T-cell (primary cell): ENCODE measurements around the gene SH3RF3. TPM values are rescaled to one million over a fixed set of nuclear protein-coding genes. Genes with fewer than 3 reads are reported as not detected.
A peak's percentile ranks its signal among the peaks of the same experiment; 100 is the strongest.

Experiments used
- ATAC-seq, 4 experiments: fragments of 200-7000 bp in 3 of 4; fragments of 150-1000 bp in 1 of 4; cut with Tn5 transposase; replicated peaks in 1 of 4; 1 replicate in 3 of 4; 2 replicates in 1 of 4; pipeline ENCODE4 v1.10.0; 2021; ENCODE audit warnings: moderate library complexity in 3 of 4, mild to moderate bottlenecking in 2 of 4, moderate number of reproducible peaks in 1 of 4
- CTCF ChIA-PET, 2 donors: fragments of 300-600 bp; sonication (Branson Sonifier 250); formaldehyde crosslinking; loops; one replicate each; lab custom pipeline; 2022; ENCODE audit warnings: antibody characterized with exemption in 2 of 2; lab: Charles Lee
- POLR2A ChIA-PET, 2 donors: fragments of 300-600 bp; sonication (Branson Sonifier 250); formaldehyde crosslinking; loops; one replicate each; lab custom pipeline; 2022; ENCODE audit warnings: antibody characterized with exemption in 2 of 2; lab: Charles Lee
- DNase-seq, 35 experiments: peaks; one replicate each; pipeline versions ENCODE4 v3.0.0 to v3.0.0-alpha.2; 2013 to 2023
- H3K27ac ChIP-seq: one replicate; pipeline ENCODE4 v1.5.1; 2013; ENCODE audit warnings: low read length
- H3K27me3 ChIP-seq, 2 experiments: replicated peaks in 1 of 2; 1 replicate in 1 of 2; 2 replicates in 1 of 2; pipeline versions ENCODE4 v1.6.1 to v1.7.0; 2013; ENCODE audit warnings: low read length in 1 of 2, mixed read lengths in 1 of 2; ENCODE audit not compliant: control insufficient read depth in 2 of 2, insufficient read depth in 2 of 2; ENCODE audit errors: extremely low read depth in 1 of 2
- H3K36me3 ChIP-seq, 2 donors: 1 replicate in 1 of 2; 2 replicates in 1 of 2; pipeline versions ENCODE4 v1.6.1 to v1.7.0; 2013; ENCODE audit warnings: low read length in 1 of 2; ENCODE audit not compliant: control insufficient read depth in 2 of 2, insufficient read depth in 1 of 2; ENCODE audit errors: extremely low read depth in 1 of 2
- H3K4me1 ChIP-seq, 2 experiments: 1 replicate in 1 of 2; 2 replicates in 1 of 2; pipeline versions ENCODE4 v1.6.1 to v1.7.0; 2013; ENCODE audit warnings: low read length in 2 of 2, mixed read lengths in 1 of 2; ENCODE audit not compliant: insufficient read depth in 2 of 2, control insufficient read depth in 1 of 2; ENCODE audit errors: extremely low read depth in 1 of 2
- H3K4me3 ChIP-seq, 2 donors: 1 replicate in 1 of 2; 2 replicates in 1 of 2; pipeline versions ENCODE4 v1.5.1 to v1.7.0; 2013; ENCODE audit warnings: mild to moderate bottlenecking in 2 of 2, low read length in 1 of 2, moderate library complexity in 1 of 2; ENCODE audit not compliant: control insufficient read depth in 1 of 2; ENCODE audit errors: extremely low read depth in 1 of 2
- H3K9me3 ChIP-seq: 2 replicates; pipeline ENCODE4 v1.7.0; 2013
- H3K27ac Mint-ChIP-seq, 2 donors: one replicate each; pipeline ENCODE4 v1.8.0; 2020 to 2021; ENCODE audit warnings: mild to moderate bottlenecking in 2 of 2, mixed read lengths in 2 of 2
- H3K27me3 Mint-ChIP-seq, 2 donors: one replicate each; pipeline ENCODE4 v1.8.0; 2021 to 2022; ENCODE audit warnings: mixed read lengths in 2 of 2
- H3K36me3 Mint-ChIP-seq: one replicate; pipeline ENCODE4 v1.8.0; 2021; ENCODE audit warnings: mixed read lengths
- H3K4me1 Mint-ChIP-seq, 3 donors: one replicate each; pipeline ENCODE4 v1.8.0; 2020 to 2022; ENCODE audit warnings: mixed read lengths in 3 of 3, mild to moderate bottlenecking in 1 of 3
- H3K4me3 Mint-ChIP-seq, 3 donors: one replicate each; pipeline ENCODE4 v1.8.0; 2020 to 2022; ENCODE audit warnings: mild to moderate bottlenecking in 3 of 3, mixed read lengths in 3 of 3, moderate library complexity in 3 of 3
- H3K9me3 Mint-ChIP-seq, 3 donors: one replicate each; pipeline ENCODE4 v1.8.0; 2020 to 2022; ENCODE audit warnings: mixed read lengths in 3 of 3
- WGBS: methylation state at CpG from one replicate; pipeline ENCODE4 v1.1.5; 2013; ENCODE audit warnings: missing lambda C conversion rate; ENCODE audit not compliant: insufficient coverage; 5-methylcytosine and 5-hydroxymethylcytosine counted together
- total RNA-seq, 35 experiments: library from RNA in 6 of 35; stranded (reverse) in 6 of 35; fragments of 120-200 nt in 1 of 35; gene quantifications; one replicate each; pipeline versions ENCODE4 v1.2.1 to v1.2.4 and lab custom pipeline; 2013 to 2026

Gene SH3RF3
- total RNA-seq, 5 donors from 2014 or later (not counting 1 experiment from before 2014, with no cell fraction given): 1.8 to 4.6 (median 3.6) TPM

DNA sequence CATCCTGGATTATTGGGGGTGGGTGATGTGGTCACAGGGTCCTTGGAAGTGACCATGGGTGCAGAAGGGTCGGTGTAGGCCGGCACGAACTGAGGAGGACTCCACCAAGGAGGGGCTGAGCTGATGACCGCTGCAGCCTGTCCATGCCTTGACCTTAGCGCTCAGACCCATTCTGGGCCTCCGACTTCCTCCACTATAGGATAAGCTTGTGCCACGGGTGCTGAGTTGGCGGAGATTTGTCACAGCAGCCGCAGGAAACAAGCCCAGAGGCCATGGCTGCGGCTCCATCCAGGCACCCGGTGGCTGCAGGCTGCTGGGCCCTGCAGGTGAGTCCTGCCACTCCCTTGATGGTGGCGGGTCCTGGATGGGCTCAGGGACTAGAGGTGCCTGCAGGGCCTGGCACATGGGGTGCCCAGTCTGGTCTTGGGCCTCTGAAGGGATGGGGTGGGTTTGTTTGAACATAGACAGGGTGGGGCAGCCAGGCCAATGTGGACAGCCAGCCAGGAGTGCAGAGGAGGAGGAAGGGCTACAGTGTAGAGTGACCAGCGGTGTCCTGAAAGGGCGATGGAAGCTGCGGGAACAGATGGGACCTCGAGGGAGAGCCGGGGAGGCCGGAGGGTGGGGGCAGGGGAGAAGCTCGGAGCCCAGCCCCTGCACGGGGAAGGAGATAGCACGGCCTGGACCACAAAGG lies 400.0 kb downstream of the SH3RF3 start:
- H3K27me3 ChIP-seq: peaks cover 0 to 31% of the 10 kb centered on the region in 2 experiments
- WGBS: 92% methylated on average over 20 of the region's 21 CpGs
- no peaks in the 10 kb centered on the region for H3K4me1 ChIP-seq
- H3K9me3 Mint-ChIP-seq: no peaks in the 10 kb centered on the region
- H3K9me3 ChIP-seq: no peaks in the 10 kb centered on the region
- no peaks in the 10 kb centered on the region for H3K36me3 Mint-ChIP-seq
- no peak overlapping the region for H3K4me3 ChIP-seq
- POLR2A ChIA-PET: interaction anchor here in 1 of 2 donors (0.5 kb wide), 1 partner anchor 9 kb away, joined by 3 read pairs; no protein-coding TSS in a partner anchor
- peaks cover 11 to 24% of the 10 kb centered on the region in 2 donors for H3K27me3 Mint-ChIP-seq
- H3K4me1 Mint-ChIP-seq: no peaks in the 10 kb centered on the region
- no peak for DNase-seq
- CTCF ChIA-PET: no interaction called here
- H3K36me3 ChIP-seq: no peaks in the 10 kb centered on the region
- no peak overlapping the region for H3K27ac Mint-ChIP-seq
- ATAC-seq: no peak
- H3K4me3 Mint-ChIP-seq: no peak overlapping the region
- H3K27ac ChIP-seq: no peak overlapping the region

- peaks cover 0 to 31% of the 10 kb centered on the region in 2 experiments for H3K27me3 ChIP-seq
- no peaks in the 10 kb centered on the region for H3K36me3 ChIP-seq
- H3K4me3 ChIP-seq: no peak overlapping the region
- no peak overlapping the region for H3K27ac ChIP-seq
- Mint-ChIP-seq H3K9me3 (no peaks in the 10 kb centered on the region), H3K4me3 (no peak overlapping the region), H3K4me1 (no peaks in the 10 kb centered on the region), H3K27ac (no peak overlapping the region), H3K36me3 (no peaks in the 10 kb centered on the region), H3K27me3 (peaks cover 11 to 24% of the 10 kb centered on the region in 2 donors)
- CTCF ChIA-PET: no interaction called here
- 81% methylated on average over 11 of the region's 16 CpGs for WGBS
- H3K4me1 ChIP-seq: no peaks in the 10 kb centered on the region
- H3K9me3 ChIP-seq: no peaks in the 10 kb centered on the region
- no peak for ATAC-seq
- POLR2A ChIA-PET: no interaction called here
- peak in 1 of 35 experiments; percentile 1 for DNase-seq
These were observed 400.8 kb downstream of the SH3RF3 start for GRCh38 chr2:109529532-109530449.

DNA sequence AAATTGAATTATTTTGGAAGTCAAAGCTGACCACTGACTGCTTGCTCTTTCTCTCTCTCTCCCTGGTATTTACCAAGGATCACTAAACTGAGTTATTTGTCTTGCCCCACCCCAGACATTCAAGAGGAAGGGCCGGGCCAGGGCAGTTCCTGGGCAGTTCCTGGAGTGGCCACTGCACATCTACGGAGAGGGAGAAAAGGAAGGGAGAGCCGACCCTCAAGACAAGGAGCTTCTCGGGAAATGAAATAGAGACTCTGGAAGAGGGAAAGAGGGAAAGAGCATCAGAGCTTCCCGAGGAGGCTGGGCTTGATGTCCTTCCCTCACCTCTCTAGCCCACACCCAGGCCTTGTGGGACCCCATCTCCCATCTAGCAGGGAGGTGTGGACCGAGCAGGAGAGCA lies 401.7 kb downstream of the SH3RF3 start:
- Histone ChIP-seq H3K36me3 (no peaks in the 10 kb centered on the region), H3K4me1 (no peaks in the 10 kb centered on the region), H3K9me3 (no peaks in the 10 kb centered on the region), H3K27me3 (peaks cover 0 to 31% of the 10 kb centered on the region in 2 experiments), H3K27ac (no peak overlapping the region), H3K4me3 (no peak overlapping the region)
- no peak for ATAC-seq
- H3K9me3 Mint-ChIP-seq: no peaks in the 10 kb centered on the region
- ChIA-PET CTCF (no interaction called here), POLR2A (no interaction called here)
- H3K27ac Mint-ChIP-seq: no peak overlapping the region
- H3K36me3 Mint-ChIP-seq: no peaks in the 10 kb centered on the region
- no peak for DNase-seq
- no peak overlapping the region for H3K4me3 Mint-ChIP-seq
- 63% methylated on average over 3 of the region's 6 CpGs for WGBS
- H3K4me1 Mint-ChIP-seq: no peaks in the 10 kb centered on the region
- H3K27me3 Mint-ChIP-seq: peaks cover 11 to 31% of the 10 kb centered on the region in 2 donors

DNA sequence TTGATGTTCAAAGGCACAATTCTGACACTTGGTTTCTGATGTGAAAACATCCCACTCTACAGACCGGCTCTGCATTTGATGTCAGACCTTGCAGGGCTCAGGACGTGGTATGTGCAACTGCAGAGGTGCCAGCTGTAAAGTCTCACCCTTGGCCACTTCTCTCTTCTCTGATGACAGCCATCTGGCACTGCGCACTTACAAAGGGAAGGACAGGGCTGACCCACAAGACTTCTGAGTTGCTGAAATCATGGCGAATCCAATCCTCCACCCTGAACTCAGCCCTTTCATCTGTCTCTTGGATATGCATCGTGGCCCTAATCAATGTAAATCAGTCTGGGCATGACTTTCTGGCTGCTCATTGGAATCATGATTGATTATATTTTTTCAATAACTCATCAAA lies 402.2 kb downstream of the SH3RF3 start:
- Mint-ChIP-seq H3K27ac (no peak overlapping the region), H3K27me3 (peaks cover 11 to 32% of the 10 kb centered on the region in 2 donors), H3K36me3 (no peaks in the 10 kb centered on the region), H3K4me3 (no peak overlapping the region), H3K4me1 (no peaks in the 10 kb centered on the region), H3K9me3 (no peaks in the 10 kb centered on the region)
- ATAC-seq (no peak), DNase-seq (no peak)
- H3K4me1 ChIP-seq: no peaks in the 10 kb centered on the region
- WGBS: 65% methylated on average over 5 of the region's 5 CpGs
- no peaks in the 10 kb centered on the region for H3K9me3 ChIP-seq
- CTCF ChIA-PET: no interaction called here
- POLR2A ChIA-PET: no interaction called here
- no peak overlapping the region for H3K4me3 ChIP-seq
- H3K36me3 ChIP-seq: no peaks in the 10 kb centered on the region
- no peak overlapping the region for H3K27ac ChIP-seq
- H3K27me3 ChIP-seq: peaks cover 0 to 31% of the 10 kb centered on the region in 2 experiments

DNA sequence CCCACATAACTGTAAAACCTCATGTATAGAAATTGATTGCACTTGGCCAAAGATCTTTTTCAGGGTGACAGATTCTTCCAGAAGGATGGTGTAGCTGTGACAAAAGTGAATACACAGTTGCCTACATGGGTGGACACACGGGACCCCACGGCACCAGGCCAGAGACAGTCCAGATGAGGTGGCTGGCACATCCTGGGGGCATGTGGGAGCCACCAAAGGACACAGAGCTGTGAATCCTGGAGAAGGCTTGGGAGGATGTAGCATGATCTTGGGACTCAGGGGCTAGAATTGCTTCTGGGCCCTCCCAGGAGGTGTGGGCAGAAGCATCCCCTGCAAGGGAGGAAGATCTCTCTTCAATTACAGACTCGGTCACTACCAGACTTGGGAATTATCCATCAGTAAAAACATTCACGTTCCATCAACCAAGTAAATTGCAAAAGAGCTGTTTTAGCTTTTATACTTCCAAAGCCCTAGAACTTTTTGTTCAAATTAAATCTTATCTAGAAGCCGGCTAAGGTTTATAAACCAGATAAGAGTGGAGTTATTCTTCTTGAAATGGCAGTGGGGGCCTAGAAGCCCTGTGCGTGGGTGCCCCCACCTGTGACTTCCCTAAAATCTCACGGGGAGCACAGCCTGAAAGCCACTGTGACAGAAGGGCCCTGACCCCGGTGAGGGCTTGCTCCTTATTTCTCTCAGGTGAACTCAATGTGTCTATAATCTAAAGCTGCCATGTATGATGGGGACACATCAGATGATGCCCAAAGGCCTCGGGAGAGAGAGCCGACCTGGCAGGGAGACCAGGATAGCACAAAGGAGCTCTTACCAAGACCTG lies 403.1 kb downstream of the SH3RF3 start:
- H3K27me3 Mint-ChIP-seq: peaks cover 11 to 32% of the 10 kb centered on the region in 2 donors
- 70% methylated on average over 7 of the region's 10 CpGs for WGBS
- ATAC-seq (no peak), DNase-seq (no peak)
- Histone ChIP-seq H3K27ac (no peak overlapping the region), H3K27me3 (peaks cover 0 to 30% of the 10 kb centered on the region in 2 experiments), H3K4me1 (no peaks in the 10 kb centered on the region), H3K9me3 (no peaks in the 10 kb centered on the region), H3K4me3 (no peak overlapping the region), H3K36me3 (no peaks in the 10 kb centered on the region)
- H3K27ac Mint-ChIP-seq: no peak overlapping the region
- H3K9me3 Mint-ChIP-seq: no peaks in the 10 kb centered on the region
- ChIA-PET POLR2A (no interaction called here), CTCF (interaction anchor here in 1 of 2 donors (0.6 to 2.7 kb wide), 2 partner anchors 11 to 23 kb away, joined by 3 to 9 read pairs; no protein-coding TSS in a partner anchor)
- no peaks in the 10 kb centered on the region for H3K36me3 Mint-ChIP-seq
- H3K4me3 Mint-ChIP-seq: no peak overlapping the region
- H3K4me1 Mint-ChIP-seq: no peaks in the 10 kb centered on the region

- H3K9me3 Mint-ChIP-seq: no peaks in the 10 kb centered on the region
- H3K27ac Mint-ChIP-seq: no peak overlapping the region
- 68% methylated on average over 4 of the region's 5 CpGs for WGBS
- Histone ChIP-seq H3K27ac (no peak overlapping the region), H3K36me3 (no peaks in the 10 kb centered on the region), H3K4me3 (no peak overlapping the region), H3K27me3 (peaks cover 0 to 26% of the 10 kb centered on the region in 2 experiments), H3K9me3 (no peaks in the 10 kb centered on the region), H3K4me1 (no peaks in the 10 kb centered on the region)
- ChIA-PET CTCF (interaction anchor here in 1 of 2 donors (0.6 to 2.7 kb wide), 2 partner anchors 10 to 24 kb away, joined by 3 to 9 read pairs; no protein-coding TSS in a partner anchor), POLR2A (no interaction called here)
- no peaks in the 10 kb centered on the region for H3K36me3 Mint-ChIP-seq
- H3K4me3 Mint-ChIP-seq: no peak overlapping the region
- no peaks in the 10 kb centered on the region for H3K4me1 Mint-ChIP-seq
- no peak for DNase-seq
- peaks cover 10 to 28% of the 10 kb centered on the region in 2 donors for H3K27me3 Mint-ChIP-seq
- ATAC-seq: no peak
These were observed 403.7 kb downstream of the SH3RF3 start for GRCh38 chr2:109532728-109533076.
